Fibroblast of skin of abdomen (primary cell): ENCODE data around the gene HOXB13. TPM values are rescaled to one million over a fixed set of nuclear protein-coding genes. Genes with fewer than 3 reads are reported as not detected.

Source experiments
- DNase-seq: peaks from one replicate; pipeline ENCODE4 v3.0.0-alpha.2; 2013
- polyA plus RNA-seq, 2 experiments: library from polyadenylated mRNA; unstranded; fragments of 120-200 nt; gene quantifications; one replicate each; pipeline ENCODE4 v1.2.1, GENCODE V29; 2013; ENCODE audit not compliant: insufficient read length in 2 of 2

The HOXB13 gene
- not detected for polyA plus RNA-seq (2013, experiment 1 of 2; ENCODE audit: insufficient read length)
- polyA plus RNA-seq (2013, experiment 2 of 2; ENCODE audit: insufficient read length) = not detected

DNA sequence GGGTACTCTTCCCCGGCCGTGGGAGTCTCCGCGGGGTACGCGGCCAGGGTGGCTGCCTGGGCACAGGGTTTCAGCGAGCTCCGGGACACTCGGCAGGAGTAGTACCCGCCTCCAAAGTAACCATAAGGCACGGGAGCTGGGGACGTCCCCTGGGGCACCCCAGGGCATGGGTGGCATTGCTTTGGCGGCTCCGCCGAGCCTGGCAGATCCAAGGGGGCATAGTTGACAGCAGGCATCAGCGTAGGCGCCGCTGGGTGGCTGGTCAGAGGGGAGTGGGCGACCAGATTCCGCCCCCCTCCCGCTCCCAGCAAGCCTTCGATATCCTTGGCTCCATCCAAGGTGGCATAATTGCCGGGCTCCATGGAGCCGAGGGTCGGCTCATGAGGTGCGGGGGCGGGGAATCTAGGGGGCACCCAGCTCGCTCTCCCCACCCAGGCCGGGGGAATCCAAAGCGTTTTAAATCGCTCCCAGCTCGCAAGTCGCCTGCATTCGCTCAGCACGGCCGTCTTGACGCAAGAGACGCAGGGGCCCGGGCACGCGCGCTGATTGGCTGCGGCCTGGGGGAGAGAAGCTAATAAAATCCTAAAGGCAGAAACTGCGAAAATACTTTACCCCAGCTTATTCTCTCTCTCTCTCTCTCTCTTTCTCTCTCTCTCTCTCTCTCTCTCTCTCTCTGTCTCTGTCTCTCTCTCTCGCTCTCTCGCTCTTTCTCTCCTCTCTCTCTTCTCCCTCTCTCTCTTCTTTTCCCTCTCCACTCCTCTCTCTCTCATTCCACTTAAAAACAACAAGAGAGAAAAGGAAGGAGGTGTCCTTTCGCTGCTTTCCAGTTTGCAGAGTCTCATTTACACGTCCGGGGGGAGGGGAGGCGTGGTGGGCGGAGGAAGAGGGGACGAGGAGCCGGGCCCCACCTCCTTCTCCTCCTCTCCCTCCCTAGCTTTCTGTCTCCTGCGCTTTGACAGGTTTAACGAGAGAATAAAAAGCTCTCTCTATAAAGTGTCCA is at the start of gene HOXB13:
TSS of gene HOXB13 (minus strand) at position 519 of the 1,000 bp plus-strand sequence. CDS start at position 362, 157 bp downstream.
- DNase-seq = peak; percentile 29

DNA sequence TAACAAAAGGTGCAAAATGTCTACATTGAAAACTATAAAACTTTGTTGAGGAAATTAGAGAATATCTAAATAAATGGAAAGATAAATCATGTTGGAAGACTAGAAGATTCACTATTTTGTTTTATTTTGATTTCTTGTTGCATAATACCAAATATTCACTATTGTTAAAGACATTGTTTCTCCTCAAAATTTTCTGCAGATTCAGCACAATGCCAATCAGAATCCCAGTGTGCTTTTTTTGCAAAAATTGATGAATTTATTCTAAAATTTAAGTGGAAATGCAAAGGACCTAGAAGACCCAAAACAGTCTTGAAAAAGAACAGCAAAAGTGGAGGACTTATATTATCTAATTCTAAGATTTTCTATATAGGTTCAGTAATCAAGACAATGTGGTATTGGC is 48.1 kb upstream of the HOXB13 start:
- DNase-seq = no peak

DNA sequence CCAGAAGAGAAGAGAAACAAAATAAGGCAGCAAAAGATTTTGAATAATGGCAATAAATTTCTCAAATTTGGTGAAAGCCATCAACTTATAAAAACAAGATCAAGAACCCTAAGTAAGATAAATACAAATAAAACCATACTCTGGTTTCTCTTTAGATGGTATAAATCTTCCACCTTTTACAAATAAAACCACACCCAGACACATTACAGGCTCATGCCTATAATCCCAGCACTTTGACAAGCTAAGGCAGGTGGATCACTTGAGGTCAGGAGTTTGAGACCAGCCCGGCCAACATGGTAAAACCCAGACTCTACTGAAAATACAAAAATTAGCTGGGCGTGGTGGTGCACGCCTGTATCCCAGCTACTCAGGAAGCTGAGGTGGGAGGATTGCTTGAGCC is 44.7 kb upstream of the HOXB13 start:
- DNase-seq = no peak

DNA sequence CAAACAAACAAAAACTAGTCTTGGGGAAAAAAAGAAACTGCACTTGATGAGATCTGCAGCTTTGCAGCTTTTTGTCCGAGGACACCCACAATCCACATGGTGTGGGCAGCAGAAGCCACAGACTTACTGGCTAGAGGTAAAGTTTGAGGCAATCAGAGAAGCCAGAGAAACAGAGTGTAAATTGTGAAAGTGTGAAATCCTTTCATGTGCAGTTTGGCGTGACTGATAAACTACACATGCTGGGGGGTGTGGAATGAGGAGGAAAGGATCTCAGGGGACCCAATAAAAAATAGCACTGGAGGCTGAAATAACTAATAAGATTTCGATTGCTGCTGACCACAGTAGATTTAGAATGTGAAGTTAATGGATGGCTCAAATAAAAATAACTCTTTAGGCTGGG is 42.4 kb upstream of the HOXB13 start:
- no peak for DNase-seq

DNA sequence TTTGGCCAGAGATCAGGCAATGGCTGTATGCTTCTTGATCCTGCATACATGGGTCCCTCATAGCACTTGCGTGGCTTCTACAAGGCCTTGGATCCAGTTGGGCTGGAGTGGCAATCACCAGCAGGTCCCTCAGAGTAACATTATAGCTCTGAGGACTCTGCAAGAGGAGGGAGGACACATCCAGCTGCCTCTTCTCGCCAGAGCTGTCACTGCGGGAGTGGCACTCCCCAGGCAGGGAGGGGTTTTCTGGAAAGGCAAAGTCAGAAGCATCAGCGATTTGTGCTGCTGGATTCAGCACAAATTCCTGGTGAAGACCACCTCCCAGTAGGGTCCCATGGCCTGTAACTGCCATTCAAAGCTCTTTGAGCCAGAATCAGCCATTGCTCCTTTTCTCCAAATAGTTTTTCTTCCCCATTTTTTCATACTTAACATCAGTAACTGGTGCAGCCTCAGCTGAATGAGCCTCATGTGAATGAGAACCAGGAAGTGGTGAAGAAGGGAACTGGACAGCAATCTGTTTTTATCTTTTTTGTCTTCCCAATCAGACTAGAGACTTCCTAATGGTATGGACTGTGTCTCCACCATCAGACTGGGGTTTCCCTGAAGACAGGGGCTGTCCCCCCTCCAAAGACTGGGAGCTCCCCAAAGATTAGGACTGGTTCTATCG is 40.6 kb upstream of the HOXB13 start:
- no peak for DNase-seq

DNA sequence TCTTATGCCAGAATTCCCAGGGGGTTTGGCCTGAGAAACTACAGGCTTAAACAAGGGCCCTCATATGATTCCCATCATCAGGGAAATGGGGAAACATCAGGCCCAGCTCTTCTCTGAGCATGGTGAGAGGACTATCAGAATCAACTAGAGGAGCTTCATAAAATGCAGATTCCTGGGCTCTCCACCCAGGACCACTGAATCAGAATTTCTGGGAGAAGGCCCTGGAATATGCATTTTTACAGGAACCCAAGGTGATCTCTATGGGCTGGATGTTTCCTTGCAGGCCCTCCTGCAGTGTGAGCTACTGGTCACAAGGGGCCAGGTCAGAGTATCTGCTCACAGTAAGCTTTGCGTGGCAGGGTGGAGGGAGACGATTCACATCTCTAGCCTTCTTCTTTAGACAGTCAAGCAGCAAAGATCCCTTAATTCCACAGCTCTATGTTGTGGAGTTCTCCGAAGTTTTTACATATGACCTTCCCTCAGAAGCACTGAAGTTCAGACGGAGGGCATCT is 38.8 kb upstream of the HOXB13 start:
- no peak for DNase-seq

DNA sequence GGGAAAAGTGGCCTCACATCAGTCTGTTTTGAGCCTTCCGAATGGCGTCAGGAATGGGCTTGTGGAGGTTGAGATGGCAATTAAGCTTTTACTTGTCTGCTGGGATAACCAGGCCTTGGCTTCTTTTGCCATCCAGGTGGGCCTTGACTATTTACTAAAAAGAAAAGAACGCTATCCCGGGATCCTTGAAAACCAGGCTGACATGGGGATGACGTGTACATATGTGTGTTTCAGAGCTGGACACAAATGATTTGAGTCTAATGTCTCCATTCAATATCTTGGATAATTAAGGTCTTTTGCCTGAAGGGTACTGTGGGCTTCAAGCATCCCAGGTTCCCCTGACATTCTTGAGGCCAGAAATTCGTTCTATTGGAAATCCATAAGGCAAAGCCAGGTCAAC is 32.6 kb upstream of the HOXB13 start:
- DNase-seq = no peak

DNA sequence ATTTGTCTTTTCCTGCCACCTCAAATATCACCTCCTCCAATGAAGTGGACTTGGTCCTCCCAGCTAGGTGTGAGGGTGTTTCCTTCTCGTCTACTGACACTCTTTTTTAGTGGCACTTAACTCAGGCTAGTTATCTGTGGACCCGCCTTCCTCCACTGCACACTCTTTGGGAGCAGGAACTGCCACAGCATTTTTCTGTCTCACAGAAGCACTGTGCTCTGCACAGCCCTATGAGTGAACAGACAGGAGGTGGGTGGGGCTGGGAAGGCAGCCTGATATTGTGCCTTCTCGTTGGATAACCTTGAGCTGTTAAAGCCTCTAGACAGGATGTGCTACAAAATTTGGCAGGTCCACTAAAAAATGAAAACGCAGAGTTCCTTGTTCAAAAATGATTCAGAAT is 31.9 kb upstream of the HOXB13 start:
- no peak for DNase-seq

DNA sequence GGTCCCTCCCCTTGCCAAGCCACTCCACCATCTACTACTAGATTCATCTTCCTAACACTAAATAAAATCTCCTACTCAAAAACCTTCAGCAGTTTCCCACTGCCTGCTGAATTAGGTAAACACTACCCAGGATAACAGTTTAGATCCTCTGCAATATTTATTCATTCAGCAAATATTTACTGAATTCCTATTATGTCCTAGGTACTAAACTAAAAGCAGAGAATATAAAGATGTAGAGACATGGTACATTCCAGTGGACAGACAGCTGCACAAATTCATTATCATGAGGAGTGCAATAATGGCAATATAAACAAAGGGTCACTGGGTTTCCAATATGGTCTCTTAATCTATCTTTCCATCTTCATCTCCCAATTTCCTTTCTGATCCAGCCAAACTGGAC is 30.7 kb upstream of the HOXB13 start:
- no peak for DNase-seq

DNA sequence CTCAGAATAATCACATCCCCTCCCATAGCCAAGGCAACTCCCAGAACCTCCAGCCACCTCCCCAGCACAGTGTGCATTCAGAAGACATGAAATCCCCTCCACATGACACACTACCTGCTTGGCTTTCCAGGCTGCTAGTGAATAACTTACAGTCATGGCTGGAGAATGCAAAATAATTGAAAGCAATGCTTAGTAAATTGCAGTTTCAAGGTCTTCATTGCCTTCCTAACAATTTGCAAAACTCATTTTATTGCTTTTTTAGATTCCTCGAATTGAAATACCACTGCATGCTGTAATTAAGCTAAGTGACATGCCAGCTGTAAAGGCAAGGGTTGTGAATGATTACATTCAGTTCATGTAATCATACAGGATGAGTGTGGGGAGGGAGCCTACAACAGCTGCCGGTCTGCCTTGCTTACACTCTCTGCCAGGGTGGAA is 29.0 kb upstream of the HOXB13 start:
- peak; percentile 25 for DNase-seq

DNA sequence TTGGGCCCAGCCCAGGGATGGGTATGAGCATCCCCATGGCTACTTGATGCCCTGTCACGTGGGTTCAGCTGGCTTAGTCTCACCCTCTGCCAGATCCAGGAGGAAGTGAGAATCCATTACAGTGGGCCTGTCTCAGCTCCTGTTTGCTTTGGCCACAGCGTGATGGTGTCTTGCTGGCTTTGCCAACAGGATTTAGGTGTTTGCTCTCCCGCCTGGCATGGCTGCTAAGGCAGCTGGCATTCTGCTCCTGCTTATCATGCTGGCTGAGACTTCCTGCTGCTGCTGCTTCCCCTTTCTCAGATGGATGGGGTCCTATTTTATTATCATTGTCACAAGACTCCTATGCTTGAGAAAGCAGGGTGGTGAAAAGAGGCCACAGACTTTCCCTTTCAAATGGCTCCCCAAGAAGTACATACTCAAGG is 28.3 kb upstream of the HOXB13 start:
- DNase-seq = no peak

DNA sequence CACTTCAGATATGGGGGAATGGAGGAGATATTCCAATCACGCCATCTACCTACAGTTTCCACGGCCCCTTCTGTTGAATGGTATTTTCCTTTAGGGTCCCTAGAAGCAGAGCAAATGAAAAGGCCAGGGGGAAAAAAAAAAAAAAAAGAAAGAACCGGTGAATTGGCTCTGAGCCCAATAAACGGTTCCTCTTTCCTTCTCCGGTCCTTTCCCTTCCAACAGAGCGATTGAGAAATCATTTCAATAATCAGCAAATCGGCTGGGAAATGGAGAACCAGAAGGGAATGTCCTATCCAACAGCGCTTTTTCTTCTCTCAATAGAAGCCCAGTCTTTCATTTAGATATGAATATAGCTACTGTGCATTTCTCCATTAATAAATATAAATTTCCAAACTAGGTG is 26.8 kb upstream of the HOXB13 start:
- DNase-seq = no peak

DNA sequence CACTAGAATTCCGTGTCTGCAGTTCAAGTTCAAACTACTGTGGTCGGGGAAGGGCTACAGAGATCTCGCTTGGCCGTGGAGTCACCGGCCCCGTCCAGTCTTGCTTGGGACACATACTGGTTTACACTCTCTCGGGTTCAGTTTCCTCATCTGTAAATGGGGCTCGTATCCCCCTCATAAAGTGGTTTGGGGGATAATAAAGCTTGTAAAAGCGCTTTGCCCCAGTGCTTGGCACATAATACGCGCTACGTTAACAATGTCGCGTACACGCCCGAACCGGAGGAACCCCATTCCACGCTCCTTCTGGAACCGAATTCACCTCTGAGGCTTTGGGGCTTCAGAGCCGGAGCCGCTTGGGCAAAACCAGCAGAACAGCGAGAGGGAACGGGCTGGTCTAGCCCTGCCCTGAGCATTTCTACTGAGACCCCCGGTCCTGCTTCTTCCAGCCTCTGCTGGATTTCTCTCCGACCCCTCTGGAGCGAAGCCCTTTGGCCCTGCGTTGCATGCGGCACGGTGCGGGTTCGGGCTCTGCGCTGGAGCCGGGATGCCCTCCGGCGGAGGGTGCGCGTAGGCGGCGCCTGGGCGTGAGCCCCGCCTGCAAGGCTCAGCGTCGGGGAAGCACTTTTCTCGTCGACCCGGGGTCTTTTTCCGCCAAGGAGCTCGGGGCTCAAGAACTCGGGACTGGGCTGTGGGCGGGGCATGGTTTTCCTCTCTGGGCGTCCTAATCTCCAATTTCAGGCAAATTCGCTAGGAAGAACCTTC is 26.1 kb upstream of the HOXB13 start:
- DNase-seq = no peak

DNA sequence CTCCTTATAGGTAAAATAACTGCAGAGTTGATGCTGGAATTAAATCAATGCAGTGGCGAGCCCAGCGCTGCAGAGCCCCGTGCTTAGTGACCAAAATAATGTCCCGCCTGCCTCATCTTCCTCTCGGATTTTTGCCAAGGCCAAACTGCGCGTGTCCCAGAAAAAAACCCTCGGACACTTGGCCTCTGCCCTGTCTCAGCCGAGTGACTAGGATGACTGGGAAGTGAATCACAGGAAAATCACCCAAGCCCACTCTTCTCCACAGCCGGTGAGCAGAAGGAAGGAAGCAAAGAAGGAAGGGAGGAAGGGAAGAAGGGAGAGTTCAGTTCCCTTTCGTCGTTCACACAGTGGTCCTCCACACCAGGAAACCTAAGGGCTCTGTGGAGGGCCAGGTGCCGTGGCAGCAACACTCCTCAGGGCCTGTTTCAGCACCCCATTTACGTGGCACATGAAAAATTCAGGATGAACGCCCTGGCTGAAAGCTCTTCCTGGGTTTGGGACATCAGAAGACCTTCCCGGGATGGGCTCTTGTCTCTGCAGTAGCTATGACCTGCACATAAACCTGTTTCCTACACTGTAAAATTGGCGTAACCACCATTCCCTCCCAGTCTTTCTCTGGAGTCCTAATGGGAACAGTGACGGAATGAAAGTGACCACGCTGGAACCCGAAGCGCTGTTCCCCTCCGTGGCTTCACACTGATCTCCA is 25.4 kb upstream of the HOXB13 start:
- DNase-seq = no peak

DNA sequence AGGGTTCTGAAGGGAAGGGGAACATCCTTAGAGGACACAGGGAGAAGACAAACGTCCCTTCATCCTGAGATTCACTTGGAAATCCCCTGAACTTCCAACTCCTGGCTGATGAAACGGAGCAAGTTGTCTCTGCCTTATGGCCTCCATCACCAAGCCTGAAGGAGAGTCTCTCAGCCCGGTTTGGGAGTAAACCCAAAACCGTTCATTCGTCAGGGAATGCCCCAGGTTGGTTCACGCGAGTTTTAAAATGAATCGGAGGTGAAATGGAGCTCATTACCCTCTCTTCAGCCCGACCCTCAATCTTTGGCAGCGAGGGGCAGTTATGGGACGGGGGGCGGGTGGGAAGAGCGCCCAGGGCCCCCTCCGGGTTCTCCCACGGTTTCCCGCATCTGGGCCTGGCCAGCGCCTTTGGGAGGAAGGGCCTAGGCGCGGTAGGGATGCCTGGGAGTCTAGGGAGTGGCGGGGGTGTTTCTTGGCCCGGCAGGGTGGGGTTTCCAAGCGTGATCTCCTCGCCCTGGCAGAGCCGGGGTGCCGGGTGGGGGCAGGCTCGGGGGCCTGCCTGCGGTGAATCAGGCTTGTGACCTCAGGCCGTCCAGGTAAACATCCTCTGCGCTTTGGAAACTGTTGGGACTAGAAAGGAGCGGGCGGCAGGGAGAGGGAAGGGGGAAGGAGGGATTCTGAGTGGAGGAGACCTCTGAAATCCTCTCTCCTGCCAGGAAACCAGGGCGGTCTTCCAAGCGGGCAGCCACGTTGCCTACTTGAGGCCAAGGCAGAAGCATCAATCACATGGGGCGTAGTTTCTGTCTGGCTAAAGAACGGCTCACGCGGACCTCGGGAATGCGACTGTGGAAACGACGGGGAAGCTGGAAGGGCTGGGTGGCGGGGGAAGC is 24.1 kb upstream of the HOXB13 start:
- no peak for DNase-seq

DNA sequence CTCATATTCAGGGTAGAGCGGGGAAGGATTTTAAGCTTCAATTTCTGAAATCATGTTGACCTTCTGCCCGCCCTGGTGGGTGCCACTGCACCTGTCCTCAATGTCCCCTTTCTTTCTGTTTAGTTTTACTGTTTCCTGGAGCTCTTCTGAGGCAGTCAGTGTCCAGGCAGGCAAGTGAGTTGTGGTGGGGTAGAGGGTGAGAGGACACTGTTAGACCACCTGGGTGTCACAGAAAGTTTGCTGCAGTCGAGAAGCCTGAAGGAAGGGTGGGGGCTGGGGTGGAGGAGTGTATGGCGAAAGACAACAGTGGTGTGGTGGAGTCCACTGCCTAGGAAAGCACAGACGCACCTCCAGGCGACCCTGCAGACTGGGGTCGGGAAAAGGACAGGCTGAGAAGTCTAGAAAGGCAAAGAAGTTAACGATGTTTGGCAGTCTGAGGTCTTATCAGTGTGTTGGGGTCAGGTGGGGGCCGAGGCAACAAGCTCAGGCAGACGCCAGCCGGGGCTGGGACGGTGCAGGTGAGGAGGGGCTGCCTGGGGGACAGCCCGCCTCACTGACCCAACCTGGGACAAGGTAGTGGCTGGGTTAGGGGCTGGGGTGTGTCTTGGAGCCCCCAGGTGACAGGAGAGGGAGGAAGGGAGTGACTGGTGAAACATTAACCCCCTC is 23.3 kb upstream of the HOXB13 start:
- DNase-seq = no peak

DNA sequence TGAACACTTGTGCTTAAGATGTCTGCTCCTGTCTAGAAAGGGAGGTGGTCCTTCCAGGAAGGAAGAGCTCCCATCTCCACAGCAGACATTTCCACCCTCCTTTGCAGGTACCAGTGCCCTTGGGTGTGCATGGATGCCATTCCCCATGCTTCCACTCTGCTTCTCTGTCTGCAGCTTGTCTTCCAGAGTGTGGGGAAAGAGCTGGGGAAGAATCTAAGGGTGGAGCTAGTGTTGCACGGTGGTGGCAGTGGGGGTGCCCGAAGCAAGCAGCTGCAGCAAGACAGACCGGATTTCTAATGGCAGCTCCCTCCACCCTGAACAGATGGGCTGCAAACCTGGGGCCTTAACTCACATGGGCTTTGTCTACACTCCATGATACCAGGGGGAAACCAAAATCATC is 22.6 kb upstream of the HOXB13 start:
- no peak for DNase-seq

DNA sequence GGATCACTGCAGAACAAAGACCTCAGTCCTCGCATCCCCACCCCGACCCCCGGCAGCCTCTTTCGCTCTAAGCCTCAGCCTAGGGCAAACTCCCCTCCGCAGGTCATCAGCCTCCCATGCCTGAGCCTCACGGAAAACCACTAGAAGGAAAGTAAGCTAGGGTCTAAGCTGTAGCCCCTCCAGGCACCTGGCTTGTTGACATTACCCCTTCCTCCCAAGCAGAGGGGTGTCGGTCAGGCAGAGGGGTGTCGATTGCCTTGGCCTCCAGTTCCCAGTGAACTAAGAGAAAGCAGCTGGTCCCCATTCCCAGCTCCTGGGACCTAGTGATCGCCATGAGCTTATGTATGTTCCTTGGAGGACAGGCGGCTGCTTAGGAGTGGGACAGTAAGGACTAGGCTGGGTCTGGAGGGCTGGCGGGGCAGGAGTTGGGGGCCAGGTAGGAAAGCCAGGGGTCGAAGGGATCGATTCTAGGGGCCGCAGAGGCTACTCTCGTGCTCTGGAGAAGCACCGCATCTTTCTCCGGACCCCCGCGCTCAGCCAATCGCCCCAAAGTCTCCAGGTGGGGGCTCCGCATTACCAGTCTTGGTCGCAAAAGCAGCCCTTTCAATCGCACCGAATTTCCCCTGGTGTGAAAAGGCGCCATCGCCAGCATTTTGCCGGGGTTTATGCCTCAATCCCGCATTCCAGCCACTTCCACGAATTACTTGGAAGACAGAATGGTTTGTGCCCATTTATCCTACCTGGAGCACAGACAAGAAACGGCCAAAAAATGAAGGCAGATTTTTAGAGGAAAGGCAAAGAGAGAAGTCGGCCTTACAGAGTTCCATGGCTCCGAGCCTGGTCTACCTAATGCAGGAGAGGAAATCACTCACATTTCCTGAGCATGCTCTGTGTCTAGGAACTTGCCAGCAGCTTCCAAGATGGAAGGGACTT is 21.3 kb upstream of the HOXB13 start:
- DNase-seq = no peak
